ENCODE data around the gene CTRL.

- TF ChIP-seq CTCF (IDR thresholded peaks at IDR 0.05) (no peak), POLR2A (IDR thresholded peaks at IDR 0.05) (no peak), EP300 (IDR thresholded peaks at IDR 0.05) (no peak)
Observed at GRCh38 chr16:67909056-67909742, 22.5 kb downstream of the CTRL start.
